HepG2 (cell line): ENCODE results near the gene GNPNAT1. TPM values are rescaled to one million over a fixed set of nuclear protein-coding genes. Genes with fewer than 3 reads are reported as not detected.

Experiments
- AGO1 ChIP-seq: fragments of 200-400 bp; formaldehyde crosslinking; IDR thresholded peaks from 2 replicates; pipeline ENCODE4 v1.6.1; 2017; ENCODE audit warnings: mild to moderate bottlenecking, low read depth, low read length, moderate library complexity; ENCODE audit not compliant: poor library complexity, severe bottlenecking
- CC2D1A ChIP-seq: sonication (generic); formaldehyde crosslinking; IDR thresholded peaks from 2 replicates; pipeline ENCODE4 v1.8.1; 2023; ENCODE audit warnings: mild to moderate bottlenecking, missing genetic modification reagents
- KMT2A ChIP-seq: sonication (generic); formaldehyde crosslinking; IDR thresholded peaks from 2 replicates; pipeline ENCODE4 v1.4.0; 2020; ENCODE audit warnings: missing genetic modification reagents
- MNT ChIP-seq: fragments of 450-650 bp; IDR thresholded peaks from 2 replicates; pipeline ENCODE4 v1.6.1; 2016
- REXO4 ChIP-seq: sonication (generic); formaldehyde crosslinking; IDR thresholded peaks from 2 replicates; pipeline ENCODE4 v1.8.0; 2022; ENCODE audit warnings: missing genetic modification reagents, mild to moderate bottlenecking, borderline replicate concordance
- SPEN ChIP-seq: sonication (generic); formaldehyde crosslinking; IDR thresholded peaks from 2 replicates; pipeline ENCODE4 v1.5.1; 2020; ENCODE audit warnings: low read depth, mild to moderate bottlenecking, missing genetic modification reagents
- SRF ChIP-seq: IDR thresholded peaks from 2 replicates; pipeline ENCODE4 v1.6.1; 2011; ENCODE audit warnings: mild to moderate bottlenecking, low read depth, low read length, moderate library complexity
- SRSF9 ChIP-seq: fragments of 200-400 bp; formaldehyde crosslinking; IDR thresholded peaks from 2 replicates; pipeline ENCODE4 v1.6.1; 2018; ENCODE audit warnings: borderline replicate concordance, mild to moderate bottlenecking, low read depth, low read length; ENCODE audit not compliant: insufficient read depth, poor library complexity, severe bottlenecking
- TGIF2 ChIP-seq: IDR thresholded peaks from 2 replicates; pipeline ENCODE4 v1.6.1; 2016; ENCODE audit warnings: control low read depth, missing compliant biosample characterization
- ZBED4 ChIP-seq: sonication (generic); formaldehyde crosslinking; IDR thresholded peaks from 2 replicates; pipeline ENCODE4 v1.4.0; 2020; ENCODE audit warnings: missing genetic modification reagents, borderline replicate concordance
- ZNF263 ChIP-seq: sonication (generic); formaldehyde crosslinking; IDR thresholded peaks from 2 replicates; pipeline ENCODE4 v1.4.0; 2020; ENCODE audit warnings: missing genetic modification reagents
- ZNF501 ChIP-seq: sonication (generic); formaldehyde crosslinking; IDR thresholded peaks from 2 replicates; pipeline ENCODE4 v1.5.1; 2020; ENCODE audit warnings: mild to moderate bottlenecking, moderate library complexity, missing genetic modification reagents
- ZNF704 ChIP-seq: sonication (generic); formaldehyde crosslinking; IDR thresholded peaks from 2 replicates; pipeline ENCODE4 v1.8.1; 2023; ENCODE audit warnings: mild to moderate bottlenecking, inconsistent platforms, moderate library complexity, missing genetic modification reagents, borderline replicate concordance
- polyA plus RNA-seq, 8 experiments: library from polyadenylated mRNA; depleted of rRNA in 3 of 8; stranded (reverse) in 7 of 8; unstranded in 1 of 8; fragments of >200 nt; fragmentation: Illumina TruSeq in 4 of 8; extraction: Trizol in 4 of 8; gene quantifications; 2 replicates each; pipeline versions ENCODE4 v1.2.1 to v1.2.3, GENCODE V29; 2011 to 2016; ENCODE audit warnings: low read depth in 4 of 8, missing spikeins in 1 of 8, mixed read lengths in 1 of 8; ENCODE audit not compliant: insufficient read depth in 1 of 8
- total RNA-seq, 5 experiments: library from RNA; depleted of rRNA; stranded (reverse); fragments of >200 nt; fragmentation: Illumina TruSeq; extraction: Trizol; gene quantifications; 2 replicates each; pipeline ENCODE4 v1.2.3, GENCODE V29; 2016; ENCODE audit warnings: low read depth in 1 of 5
- TF ChIP-seq, protein P1 (sequence below): IDR thresholded peaks from 2 replicates; pipeline ENCODE4 v1.6.1; 2016; ENCODE audit warnings: missing genetic modification reagents, missing compliant biosample characterization
- TF ChIP-seq, protein P2 (sequence below): sonication (generic); formaldehyde crosslinking; IDR thresholded peaks from 2 replicates; pipeline ENCODE4 v1.4.0; 2020; ENCODE audit warnings: missing genetic modification reagents, mild to moderate bottlenecking, borderline replicate concordance
- TF ChIP-seq, protein P3 (sequence below): sonication (generic); formaldehyde crosslinking; conservative IDR thresholded peaks from 2 replicates; pipeline ENCODE4 v1.8.0; 2022; ENCODE audit warnings: low read depth, missing genetic modification reagents

GNPNAT1 gene
- total and polyA plus RNA-seq, 2 of the 13 experiments (the other 11 are each of a cell fraction or from before 2014, with no cell fraction given), result 38.3 to 54.9 TPM

GRCh38 chr14:52729925-52730708 lies 61.3 kb downstream of the GNPNAT1 start, which contains the start of gene STYX (continued):
- TF ChIP-seq ZBED4 (CRISPR knock-in tag), result no peak
- 0 out of 2 replicates have a peak, but pooled peaks have one; percentile 27 for TF ChIP-seq ZNF263 (CRISPR knock-in tag)
- TF ChIP-seq ZNF704, result peak; percentile 62; the same call in 1 of the 2 replicates
- no peak for TF ChIP-seq TGIF2 (CRISPR knock-in tag)
- no peak for TF ChIP-seq SRF
- TF ChIP-seq AGO1, result no peak
- TF ChIP-seq, protein P1, sequence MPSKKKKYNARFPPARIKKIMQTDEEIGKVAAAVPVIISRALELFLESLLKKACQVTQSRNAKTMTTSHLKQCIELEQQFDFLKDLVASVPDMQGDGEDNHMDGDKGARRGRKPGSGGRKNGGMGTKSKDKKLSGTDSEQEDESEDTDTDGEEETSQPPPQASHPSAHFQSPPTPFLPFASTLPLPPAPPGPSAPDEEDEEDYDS (CRISPR knock-in tag), result peak; percentile 73
- TF ChIP-seq MNT, result peak; percentile 55
- TF ChIP-seq, protein P2, sequence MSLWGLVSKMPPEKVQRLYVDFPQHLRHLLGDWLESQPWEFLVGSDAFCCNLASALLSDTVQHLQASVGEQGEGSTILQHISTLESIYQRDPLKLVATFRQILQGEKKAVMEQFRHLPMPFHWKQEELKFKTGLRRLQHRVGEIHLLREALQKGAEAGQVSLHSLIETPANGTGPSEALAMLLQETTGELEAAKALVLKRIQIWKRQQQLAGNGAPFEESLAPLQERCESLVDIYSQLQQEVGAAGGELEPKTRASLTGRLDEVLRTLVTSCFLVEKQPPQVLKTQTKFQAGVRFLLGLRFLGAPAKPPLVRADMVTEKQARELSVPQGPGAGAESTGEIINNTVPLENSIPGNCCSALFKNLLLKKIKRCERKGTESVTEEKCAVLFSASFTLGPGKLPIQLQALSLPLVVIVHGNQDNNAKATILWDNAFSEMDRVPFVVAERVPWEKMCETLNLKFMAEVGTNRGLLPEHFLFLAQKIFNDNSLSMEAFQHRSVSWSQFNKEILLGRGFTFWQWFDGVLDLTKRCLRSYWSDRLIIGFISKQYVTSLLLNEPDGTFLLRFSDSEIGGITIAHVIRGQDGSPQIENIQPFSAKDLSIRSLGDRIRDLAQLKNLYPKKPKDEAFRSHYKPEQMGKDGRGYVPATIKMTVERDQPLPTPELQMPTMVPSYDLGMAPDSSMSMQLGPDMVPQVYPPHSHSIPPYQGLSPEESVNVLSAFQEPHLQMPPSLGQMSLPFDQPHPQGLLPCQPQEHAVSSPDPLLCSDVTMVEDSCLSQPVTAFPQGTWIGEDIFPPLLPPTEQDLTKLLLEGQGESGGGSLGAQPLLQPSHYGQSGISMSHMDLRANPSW (CRISPR knock-in tag), result no peak
- no peak for TF ChIP-seq REXO4 (CRISPR knock-in tag)
- TF ChIP-seq, protein P3, sequence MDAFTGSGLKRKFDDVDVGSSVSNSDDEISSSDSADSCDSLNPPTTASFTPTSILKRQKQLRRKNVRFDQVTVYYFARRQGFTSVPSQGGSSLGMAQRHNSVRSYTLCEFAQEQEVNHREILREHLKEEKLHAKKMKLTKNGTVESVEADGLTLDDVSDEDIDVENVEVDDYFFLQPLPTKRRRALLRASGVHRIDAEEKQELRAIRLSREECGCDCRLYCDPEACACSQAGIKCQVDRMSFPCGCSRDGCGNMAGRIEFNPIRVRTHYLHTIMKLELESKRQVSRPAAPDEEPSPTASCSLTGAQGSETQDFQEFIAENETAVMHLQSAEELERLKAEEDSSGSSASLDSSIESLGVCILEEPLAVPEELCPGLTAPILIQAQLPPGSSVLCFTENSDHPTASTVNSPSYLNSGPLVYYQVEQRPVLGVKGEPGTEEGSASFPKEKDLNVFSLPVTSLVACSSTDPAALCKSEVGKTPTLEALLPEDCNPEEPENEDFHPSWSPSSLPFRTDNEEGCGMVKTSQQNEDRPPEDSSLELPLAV (CRISPR knock-in tag), result no peak
- peak; percentile 72 for TF ChIP-seq KMT2A
- TF ChIP-seq SRSF9, result no peak
- TF ChIP-seq SPEN (CRISPR knock-in tag), result peak; percentile 86
- TF ChIP-seq CC2D1A (CRISPR knock-in tag), result no peak
- TF ChIP-seq ZNF501 (CRISPR knock-in tag), result no peak
